BE2C (cell line): ENCODE results near the gene ANKRD52.
"Not testable (repeated sequence)": the region's sequence is repeated elsewhere in the genome, so short reads cannot be mapped to it uniquely, and the experiment has no call there.

Experiments used
- DNase-seq: peaks from one replicate; pipeline ENCODE4 v3.0.0-alpha.2; 2020
- H3K27me3 ChIP-seq: fragments of 250-450 bp; sonication (Bioruptor Pico); 2 replicates; pipeline ENCODE4 v1.5.1; 2020; ENCODE audit warnings: mild to moderate bottlenecking
- H3K36me3 ChIP-seq: fragments of 250-450 bp; sonication (Bioruptor Pico); 2 replicates; pipeline ENCODE4 v1.5.1; 2020; ENCODE audit warnings: mild to moderate bottlenecking
- H3K4me1 ChIP-seq: fragments of 250-450 bp; sonication (Bioruptor Pico); 2 replicates; pipeline ENCODE4 v1.5.1; 2020
- H3K4me3 ChIP-seq: 2 replicates; pipeline ENCODE4 v1.5.1; 2011; ENCODE audit warnings: low read depth, low read length
- H3K9me3 ChIP-seq: fragments of 250-450 bp; sonication (Bioruptor Pico); 2 replicates; pipeline ENCODE4 v1.5.1; 2020
- CTCF ChIP-seq: IDR thresholded peaks from 2 replicates; pipeline ENCODE4 v1.5.1; 2012; ENCODE audit warnings: mild to moderate bottlenecking, low read depth, low read length

Gene ANKRD52

GRCh38 chr12:56262955-56263354, 4.8 kb upstream of the ANKRD52 start:
- not testable (repeated sequence) for H3K36me3 ChIP-seq, DNase-seq, H3K9me3 ChIP-seq, H3K4me1 ChIP-seq, H3K4me3 ChIP-seq, H3K27me3 ChIP-seq
- TF ChIP-seq CTCF: peak; percentile 19; the same call in 1 of the 2 replicates

- H3K36me3 ChIP-seq: peaks cover under 1% of the 10 kb centered on the region
- no peak for DNase-seq
- H3K4me3 ChIP-seq: no peak overlapping the region
- H3K4me1 ChIP-seq: peaks cover 6% of the 10 kb centered on the region
- no peak for TF ChIP-seq CTCF
- H3K9me3 ChIP-seq: no peaks in the 10 kb centered on the region
- H3K27me3 ChIP-seq: no peaks in the 10 kb centered on the region
These were observed 3.5 kb upstream of the ANKRD52 start for GRCh38 chr12:56261503-56262232.

GRCh38 chr12:56260921-56261320, 2.7 kb upstream of the ANKRD52 start:
- Histone ChIP-seq H3K27me3 (no peaks in the 10 kb centered on the region), H3K36me3 (peaks cover 8% of the 10 kb centered on the region), H3K4me1 (peaks cover 11% of the 10 kb centered on the region), H3K4me3 (no peak overlapping the region), H3K9me3 (no peaks in the 10 kb centered on the region)
- TF ChIP-seq CTCF: no peak
- DNase-seq: no peak

- H3K4me1 ChIP-seq: peaks cover 11% of the 10 kb centered on the region
- no peaks in the 10 kb centered on the region for H3K9me3 ChIP-seq
- no peak for DNase-seq
- TF ChIP-seq CTCF: no peak
- H3K27me3 ChIP-seq: no peaks in the 10 kb centered on the region
- peaks cover 14% of the 10 kb centered on the region for H3K36me3 ChIP-seq
- H3K4me3 ChIP-seq: no peak overlapping the region
These were observed 2.2 kb upstream of the ANKRD52 start for GRCh38 chr12:56260380-56260779.

GRCh38 chr12:56258820-56259183, 618 bp upstream of the ANKRD52 start:
- peak overlapping the region; percentile 82 for H3K4me3 ChIP-seq
- DNase-seq: no peak
- H3K4me1 ChIP-seq: peaks cover 11% of the 10 kb centered on the region
- H3K27me3 ChIP-seq: no peaks in the 10 kb centered on the region
- peaks cover 24% of the 10 kb centered on the region for H3K36me3 ChIP-seq
- no peak for TF ChIP-seq CTCF
- H3K9me3 ChIP-seq: no peaks in the 10 kb centered on the region

GRCh38 chr12:56257491-56258067, 605 bp downstream of the ANKRD52 start:
- peak; percentile 59 for DNase-seq

More at GRCh38 chr12:56257491-56258067, 605 bp downstream of the ANKRD52 start:
- Histone ChIP-seq H3K36me3 (peaks cover 36% of the 10 kb centered on the region), H3K4me3 (peak overlapping the region; percentile 77), H3K4me1 (peaks cover 11% of the 10 kb centered on the region), H3K9me3 (no peaks in the 10 kb centered on the region), H3K27me3 (no peaks in the 10 kb centered on the region)
- TF ChIP-seq CTCF: 0 out of 2 replicates have a peak, but pooled peaks have one; percentile 19
